Measurements from ENCODE around the gene CHD3.

GRCh38 chr17:7916385-7916682 lies 27.7 kb downstream of the CHD3 start:
- TF ChIP-seq, protein P1, sequence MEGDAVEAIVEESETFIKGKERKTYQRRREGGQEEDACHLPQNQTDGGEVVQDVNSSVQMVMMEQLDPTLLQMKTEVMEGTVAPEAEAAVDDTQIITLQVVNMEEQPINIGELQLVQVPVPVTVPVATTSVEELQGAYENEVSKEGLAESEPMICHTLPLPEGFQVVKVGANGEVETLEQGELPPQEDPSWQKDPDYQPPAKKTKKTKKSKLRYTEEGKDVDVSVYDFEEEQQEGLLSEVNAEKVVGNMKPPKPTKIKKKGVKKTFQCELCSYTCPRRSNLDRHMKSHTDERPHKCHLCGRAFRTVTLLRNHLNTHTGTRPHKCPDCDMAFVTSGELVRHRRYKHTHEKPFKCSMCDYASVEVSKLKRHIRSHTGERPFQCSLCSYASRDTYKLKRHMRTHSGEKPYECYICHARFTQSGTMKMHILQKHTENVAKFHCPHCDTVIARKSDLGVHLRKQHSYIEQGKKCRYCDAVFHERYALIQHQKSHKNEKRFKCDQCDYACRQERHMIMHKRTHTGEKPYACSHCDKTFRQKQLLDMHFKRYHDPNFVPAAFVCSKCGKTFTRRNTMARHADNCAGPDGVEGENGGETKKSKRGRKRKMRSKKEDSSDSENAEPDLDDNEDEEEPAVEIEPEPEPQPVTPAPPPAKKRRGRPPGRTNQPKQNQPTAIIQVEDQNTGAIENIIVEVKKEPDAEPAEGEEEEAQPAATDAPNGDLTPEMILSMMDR (IDR thresholded peaks at IDR 0.05) = no peak
- TF ChIP-seq POLR2A (IDR thresholded peaks at IDR 0.05) = no peak
